SK-N-SH treated with all-trans-retinoic acid at 6 μM for 48 hours (cell line): ENCODE data around the gene HMGXB4.

Source experiments
- ATAC-seq: fragments of 200-7000 bp; cut with Tn5 transposase; 3 replicates; pipeline ENCODE4 v1.9.1; 2020; ENCODE audit warnings: mild to moderate bottlenecking, moderate library complexity
- ARNTL ChIP-seq: fragments of 450-650 bp; formaldehyde crosslinking; IDR thresholded peaks from 2 replicates; pipeline ENCODE4 v1.5.0; 2020; ENCODE audit warnings: low read depth, mild to moderate bottlenecking, moderate library complexity, borderline replicate concordance
- BACH2 ChIP-seq: fragments of 250-450 bp; sonication (Bioruptor Pico); IDR thresholded peaks from 2 replicates; pipeline ENCODE4 v1.9.0; 2021; ENCODE audit warnings: mild to moderate bottlenecking, borderline replicate concordance
- CSDC2 ChIP-seq: fragments of 250-450 bp; sonication (Bioruptor Pico); IDR thresholded peaks from 2 replicates; pipeline ENCODE4 v1.5.0; 2020; ENCODE audit warnings: mild to moderate bottlenecking, moderate library complexity
- CSRNP3 ChIP-seq: fragments of 250-450 bp; sonication (Bioruptor Pico); IDR thresholded peaks from 2 replicates; pipeline ENCODE4 v1.5.1; 2021; ENCODE audit warnings: mild to moderate bottlenecking, moderate library complexity
- ESRRG ChIP-seq: fragments of 250-450 bp; sonication (Bioruptor Pico); IDR thresholded peaks from 2 replicates; pipeline ENCODE4 v1.6.1; 2021; ENCODE audit warnings: mild to moderate bottlenecking
- GLIS3 ChIP-seq: fragments of 250-450 bp; sonication (Bioruptor Pico); IDR thresholded peaks from 2 replicates; pipeline ENCODE4 v1.5.0; 2020; ENCODE audit warnings: mild to moderate bottlenecking, moderate library complexity
- ISL1 ChIP-seq: fragments of 250-450 bp; sonication (Bioruptor Pico); IDR thresholded peaks from 2 replicates; pipeline ENCODE4 v2.1.2; 2022; ENCODE audit warnings: mild to moderate bottlenecking, moderate library complexity
- OSR1 ChIP-seq: fragments of 250-450 bp; sonication (Bioruptor Pico); IDR thresholded peaks from 2 replicates; pipeline ENCODE4 v1.8.0; 2022; ENCODE audit warnings: moderate library complexity, mild to moderate bottlenecking, inconsistent platforms
- PPARA ChIP-seq: fragments of 250-450 bp; sonication (Bioruptor Pico); IDR thresholded peaks from 2 replicates; pipeline ENCODE4 v1.5.0; 2020; ENCODE audit warnings: mild to moderate bottlenecking, borderline replicate concordance
- RARB ChIP-seq: fragments of 250-450 bp; sonication (Bioruptor Pico); IDR thresholded peaks from 2 replicates; pipeline ENCODE4 v1.8.0; 2021; ENCODE audit warnings: mild to moderate bottlenecking, moderate library complexity
- SNAI2 ChIP-seq: fragments of 250-450 bp; sonication (Bioruptor Pico); IDR thresholded peaks from 2 replicates; pipeline ENCODE4 v1.5.0; 2020; ENCODE audit warnings: mild to moderate bottlenecking, moderate library complexity
- TCF4 ChIP-seq: fragments of 250-450 bp; sonication (Bioruptor Pico); IDR thresholded peaks from 2 replicates; pipeline ENCODE4 v1.8.0; 2021; ENCODE audit warnings: mild to moderate bottlenecking, moderate library complexity, borderline replicate concordance
- TOX ChIP-seq: fragments of 250-450 bp; sonication (Bioruptor Pico); IDR thresholded peaks from 2 replicates; pipeline ENCODE4 v1.8.0; 2021; ENCODE audit warnings: mild to moderate bottlenecking, moderate library complexity, borderline replicate concordance
- TSHZ2 ChIP-seq: fragments of 250-450 bp; sonication (Bioruptor Pico); IDR thresholded peaks from 2 replicates; pipeline ENCODE4 v1.5.0; 2020; ENCODE audit warnings: mild to moderate bottlenecking, moderate library complexity
- ZC3H10 ChIP-seq: fragments of 250-450 bp; sonication (Bioruptor Pico); IDR thresholded peaks from 2 replicates; pipeline ENCODE4 v1.5.1; 2021; ENCODE audit warnings: mild to moderate bottlenecking, moderate library complexity
- ZFP3 ChIP-seq: fragments of 250-450 bp; sonication (Bioruptor Pico); IDR thresholded peaks from 2 replicates; pipeline ENCODE4 v1.5.0; 2020; ENCODE audit warnings: mild to moderate bottlenecking, moderate library complexity
- ZFP30 ChIP-seq: fragments of 450-650 bp; formaldehyde crosslinking; IDR thresholded peaks from 2 replicates; pipeline ENCODE4 v1.5.0; 2022; ENCODE audit warnings: mild to moderate bottlenecking, moderate library complexity
- ZNF565 ChIP-seq: fragments of 450-650 bp; formaldehyde crosslinking; conservative IDR thresholded peaks from 2 replicates; pipeline ENCODE4 v1.5.0; 2020; ENCODE audit warnings: low read depth, mild to moderate bottlenecking, moderate library complexity
- ZNF70 ChIP-seq: fragments of 450-650 bp; formaldehyde crosslinking; IDR thresholded peaks from 2 replicates; pipeline ENCODE4 v1.5.0; 2020; ENCODE audit warnings: mild to moderate bottlenecking, moderate library complexity
- ZNF8 ChIP-seq: fragments of 450-650 bp; formaldehyde crosslinking; IDR thresholded peaks from 2 replicates; pipeline ENCODE4 v1.5.0; 2020; ENCODE audit warnings: mild to moderate bottlenecking, moderate library complexity
- TF ChIP-seq, protein P1 (sequence below): fragments of 250-450 bp; sonication (Bioruptor Pico); IDR thresholded peaks from 2 replicates; pipeline ENCODE4 v1.8.0; 2021; ENCODE audit warnings: low read depth, mild to moderate bottlenecking, moderate library complexity, borderline replicate concordance

The HMGXB4 gene

GRCh38 chr22:35325209-35325608, 67.9 kb downstream of the HMGXB4 start (continued):
- TF ChIP-seq SNAI2 (no peak), TOX (CRISPR knock-in tag) (no peak), ZFP3 (CRISPR knock-in tag) (no peak), TCF4 (no peak), BACH2 (CRISPR knock-in tag) (no peak)

GRCh38 chr22:35326854-35327562, 69.7 kb downstream of the HMGXB4 start:
- ATAC-seq = no peak
- TF ChIP-seq TCF4 (no peak), ARNTL (no peak), BACH2 (CRISPR knock-in tag) (no peak), RARB (CRISPR knock-in tag) (no peak), TSHZ2 (CRISPR knock-in tag) (no peak), PPARA (CRISPR knock-in tag) (no peak), CSRNP3 (no peak), GLIS3 (no peak), OSR1 (no peak), ZNF70 (CRISPR knock-in tag) (no peak), ZNF565 (no peak), ZFP3 (CRISPR knock-in tag) (no peak), ZNF8 (no peak), ZFP30 (CRISPR knock-in tag) (no peak)

GRCh38 chr22:35327690-35328471, 70.6 kb downstream of the HMGXB4 start:
- ATAC-seq = no peak
- TF ChIP-seq ZNF70 (CRISPR knock-in tag) = no peak
- TF ChIP-seq CSDC2 (CRISPR knock-in tag) = no peak
- no peak for TF ChIP-seq SNAI2
- no peak for TF ChIP-seq TOX (CRISPR knock-in tag)
- TF ChIP-seq, protein P1, sequence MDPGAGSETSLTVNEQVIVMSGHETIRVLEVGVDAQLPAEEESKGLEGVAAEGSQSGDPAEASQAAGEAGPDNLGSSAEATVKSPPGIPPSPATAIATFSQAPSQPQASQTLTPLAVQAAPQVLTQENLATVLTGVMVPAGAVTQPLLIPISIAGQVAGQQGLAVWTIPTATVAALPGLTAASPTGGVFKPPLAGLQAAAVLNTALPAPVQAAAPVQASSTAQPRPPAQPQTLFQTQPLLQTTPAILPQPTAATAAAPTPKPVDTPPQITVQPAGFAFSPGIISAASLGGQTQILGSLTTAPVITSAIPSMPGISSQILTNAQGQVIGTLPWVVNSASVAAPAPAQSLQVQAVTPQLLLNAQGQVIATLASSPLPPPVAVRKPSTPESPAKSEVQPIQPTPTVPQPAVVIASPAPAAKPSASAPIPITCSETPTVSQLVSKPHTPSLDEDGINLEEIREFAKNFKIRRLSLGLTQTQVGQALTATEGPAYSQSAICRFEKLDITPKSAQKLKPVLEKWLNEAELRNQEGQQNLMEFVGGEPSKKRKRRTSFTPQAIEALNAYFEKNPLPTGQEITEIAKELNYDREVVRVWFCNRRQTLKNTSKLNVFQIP (CRISPR knock-in tag) = no peak
- TF ChIP-seq ISL1 (CRISPR knock-in tag) = no peak
- TF ChIP-seq ZC3H10 (CRISPR knock-in tag) = no peak
- TF ChIP-seq ESRRG (CRISPR knock-in tag) = no peak
- TF ChIP-seq ZNF565 = no peak
- TF ChIP-seq ZNF8 = no peak
- no peak for TF ChIP-seq BACH2 (CRISPR knock-in tag)
- no peak for TF ChIP-seq CSRNP3
- no peak for TF ChIP-seq ZFP30 (CRISPR knock-in tag)
- TF ChIP-seq, all 23 proteins: peak for 0

- no peak for ATAC-seq
- TF ChIP-seq CSDC2 (CRISPR knock-in tag) (no peak), GLIS3 (no peak), ZC3H10 (CRISPR knock-in tag) (no peak), ZFP3 (CRISPR knock-in tag) (no peak), OSR1 (no peak), ZFP30 (CRISPR knock-in tag) (no peak)
Observed at GRCh38 chr22:35328472-35328885, 71.2 kb downstream of the HMGXB4 start.
